Tibial nerve (tissue), 4 donors: ENCODE data around the gene BCAS3.

Experiments used
- CTCF ChIP-seq, 5 experiments: fragments of 200-600 bp in 3 of 5; fragments of 450-650 bp in 2 of 5; sonication (generic) in 3 of 5; IDR thresholded peaks; one replicate each; pipeline ENCODE4 v1.5.1; 2016 to 2019; ENCODE audit warnings: antibody characterized with exemption in 5 of 5, mild to moderate bottlenecking in 3 of 5, moderate library complexity in 2 of 5
- EP300 ChIP-seq, 2 donors: sonication (generic); formaldehyde crosslinking; IDR thresholded peaks; one replicate each; pipeline ENCODE4 v1.6.1; 2017; ENCODE audit warnings: antibody characterized with exemption in 2 of 2, mild to moderate bottlenecking in 1 of 2
- POLR2A ChIP-seq, 2 donors: fragments of 450-650 bp; IDR thresholded peaks; one replicate each; pipeline ENCODE4 v1.6.1; 2017; ENCODE audit warnings: antibody characterized with exemption in 2 of 2, mild to moderate bottlenecking in 2 of 2, moderate library complexity in 2 of 2

GRCh38 chr17:61395983-61396585 is 718.4 kb downstream of the BCAS3 start:
- no peak for TF ChIP-seq CTCF (IDR thresholded peaks at IDR 0.05)
- TF ChIP-seq EP300 (IDR thresholded peaks at IDR 0.05): no peak
- no peak for TF ChIP-seq POLR2A (IDR thresholded peaks at IDR 0.05)
